ENCODE results near the gene DMRTB1. TPM values are rescaled to one million over a fixed set of nuclear protein-coding genes. Genes with fewer than 3 reads are reported as not detected.

DMRTB1 gene
- total and polyA plus RNA-seq, 2 of the 4 experiments (the other 2 are of a cell fraction) = not detected

GRCh38 chr1:53421208-53421607, 38.0 kb upstream of the DMRTB1 start:
- dilution Hi-C loops (cut with HindIII; ENCODE audit: low sequenced_read_pairs, unreplicated experiment) = no loop called here

More at GRCh38 chr1:53421208-53421607, 38.0 kb upstream of the DMRTB1 start:
- ChIA-PET CTCF (no interaction called here), POLR2A (ENCODE audit: unreplicated experiment) (no interaction called here)
- H4K20me1 ChIP-seq (ENCODE audit: insufficient read depth, low read length) = no peaks in the 10 kb centered on the region
- DNase-seq (no peak), ATAC-seq (ENCODE audit: low read depth) (no peak)
- no peak overlapping the region for H3K9ac ChIP-seq (ENCODE audit: low read depth, low read length)
- no peaks in the 10 kb centered on the region for H3K36me3 ChIP-seq (ENCODE audit: control insufficient read depth, insufficient read depth, low read length)
- peaks cover 4% of the 10 kb centered on the region for H3K9me3 ChIP-seq (ENCODE audit: control insufficient read depth, insufficient read depth, low read length)
- no peak overlapping the region for H3K23ac ChIP-seq (ENCODE audit: low read depth, low read length)
- no peak overlapping the region for H4K5ac ChIP-seq (ENCODE audit: low read depth, low read length)
- no peak overlapping the region for H2AK9ac ChIP-seq (replicated peaks; ENCODE audit: low read depth, low read length, poor library complexity)
- BruUV-seq (replicated peaks) = no TSS peak
- H2AK5ac ChIP-seq (ENCODE audit: low read depth, low read length) = no peak overlapping the region
- no peak overlapping the region for H3K18ac ChIP-seq (ENCODE audit: low read depth, low read length)
- H3K4me2 ChIP-seq (ENCODE audit: low read depth, low read length) = no peak overlapping the region
- WGBS, 2 experiments (ENCODE audit: extremely low coverage in 2 of 2, insufficient read length in 1 of 2) = 60% methylated on average over 1 of the region's 1 CpG; no CpG with 5 or more reads in 1 of the 2 experiments
- no peak overlapping the region for H3K27ac ChIP-seq (ENCODE audit: insufficient read depth, low read length)
- H3K79me1 ChIP-seq (ENCODE audit: low read depth in 1 of 2, low read length in 2 of 2) = no peaks in the 10 kb centered on the region
- H2BK15ac ChIP-seq (ENCODE audit: low read depth, low read length) = no peak overlapping the region
- H3K4ac ChIP-seq (ENCODE audit: low read depth, low read length) = no peak overlapping the region
- H3K14ac ChIP-seq (replicated peaks; ENCODE audit: low read depth, low read length) = no peak overlapping the region
- no peak for TF ChIP-seq FOS (IDR thresholded peaks at IDR 0.05; ENCODE audit: low read depth, low read length)
- no peak for TF ChIP-seq CEBPB (IDR thresholded peaks at IDR 0.05; ENCODE audit: low read depth, low read length)
- no peak for TF ChIP-seq RFX5 (IDR thresholded peaks at IDR 0.05; ENCODE audit: low read depth, low read length)
- no peak for TF ChIP-seq NFE2L2 (IDR thresholded peaks at IDR 0.05; ENCODE audit: low read depth, low read length)
- TF ChIP-seq CHD1 (IDR thresholded peaks at IDR 0.05; ENCODE audit: low read depth, low read length) = no peak
- no peak for TF ChIP-seq MXI1 (IDR thresholded peaks at IDR 0.05; ENCODE audit: borderline replicate concordance, low read depth, low read length)
- no peak for TF ChIP-seq MAZ (IDR thresholded peaks at IDR 0.05; ENCODE audit: borderline replicate concordance, low read depth, low read length)
- TF ChIP-seq CTCF (conservative IDR thresholded peaks at IDR 0.05; ENCODE audit: low read depth, low read length) = no peak
- in situ Hi-C loops (cut with MboI; ENCODE audit: low sequenced_read_pairs) (no loop called here), intact Hi-C loops (cut with micrococcal nuclease) (no loop called here)
- no peak overlapping the region for H4K91ac ChIP-seq (ENCODE audit: insufficient read depth, low read depth, low read length)
- no peak overlapping the region for H3K4me3 ChIP-seq (ENCODE audit: insufficient read depth, low read depth, low read length)
- H2BK20ac ChIP-seq (ENCODE audit: low read depth, low read length) = no peak overlapping the region
- no peak overlapping the region for H2AFZ ChIP-seq (replicated peaks; ENCODE audit: low read length, poor library complexity)
- peaks cover 39% of the 10 kb centered on the region for H3K27me3 ChIP-seq (ENCODE audit: control insufficient read depth, insufficient read depth, low read length)
- no peaks in the 10 kb centered on the region for H3K4me1 ChIP-seq (ENCODE audit: control insufficient read depth, insufficient read depth, low read length)
- H4K8ac ChIP-seq (ENCODE audit: low read depth in 2 of 2, low read length in 2 of 2) = no peak overlapping the region
- H2BK5ac ChIP-seq (ENCODE audit: low read depth, low read length, poor library complexity, severe bottlenecking) = no peak overlapping the region
- 0 out of 2 replicates have a peak, but pooled peaks cover 2% of the 10 kb centered on the region for H3K9me1 ChIP-seq (ENCODE audit: insufficient read depth, low read length)
- no peak overlapping the region for H3K56ac ChIP-seq (ENCODE audit: extremely low read depth, insufficient read depth, low read length)
- H2BK120ac ChIP-seq (ENCODE audit: low read depth, low read length) = no peak overlapping the region
